ENCODE data around the gene STPG3.

DNA sequence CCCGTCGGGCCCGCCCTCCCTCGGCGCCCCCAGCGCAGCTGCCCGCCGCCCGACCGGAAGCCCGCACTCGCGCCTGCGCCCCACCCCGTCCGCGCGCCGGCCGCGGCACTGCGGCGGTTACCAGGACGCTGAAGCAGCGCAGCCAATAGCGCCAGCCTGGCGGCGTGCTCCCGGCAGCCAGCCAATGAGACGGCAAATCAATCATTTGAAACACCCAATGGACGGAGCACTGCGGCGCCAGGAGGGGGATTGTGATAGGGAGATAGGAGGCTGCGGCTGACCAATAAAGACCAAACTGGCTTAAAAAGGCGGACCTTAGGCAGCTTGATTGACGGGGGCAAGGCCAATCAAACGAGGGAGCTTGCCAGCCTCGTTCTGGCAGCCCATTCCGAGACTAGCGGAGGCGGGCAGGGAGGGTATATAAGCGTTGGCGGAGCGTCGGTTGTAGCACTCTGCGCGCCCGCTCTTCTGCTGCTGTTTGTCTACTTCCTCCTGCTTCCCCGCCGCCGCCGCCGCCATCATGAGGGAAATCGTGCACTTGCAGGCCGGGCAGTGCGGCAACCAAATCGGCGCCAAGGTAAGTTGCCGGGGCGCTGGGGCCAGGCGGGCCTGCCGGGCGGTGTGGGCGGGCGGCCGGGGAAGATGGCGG is 10.1 kb upstream of the STPG3 start, which contains the start of gene TUBB4B:
- TF ChIP-seq, protein P1, sequence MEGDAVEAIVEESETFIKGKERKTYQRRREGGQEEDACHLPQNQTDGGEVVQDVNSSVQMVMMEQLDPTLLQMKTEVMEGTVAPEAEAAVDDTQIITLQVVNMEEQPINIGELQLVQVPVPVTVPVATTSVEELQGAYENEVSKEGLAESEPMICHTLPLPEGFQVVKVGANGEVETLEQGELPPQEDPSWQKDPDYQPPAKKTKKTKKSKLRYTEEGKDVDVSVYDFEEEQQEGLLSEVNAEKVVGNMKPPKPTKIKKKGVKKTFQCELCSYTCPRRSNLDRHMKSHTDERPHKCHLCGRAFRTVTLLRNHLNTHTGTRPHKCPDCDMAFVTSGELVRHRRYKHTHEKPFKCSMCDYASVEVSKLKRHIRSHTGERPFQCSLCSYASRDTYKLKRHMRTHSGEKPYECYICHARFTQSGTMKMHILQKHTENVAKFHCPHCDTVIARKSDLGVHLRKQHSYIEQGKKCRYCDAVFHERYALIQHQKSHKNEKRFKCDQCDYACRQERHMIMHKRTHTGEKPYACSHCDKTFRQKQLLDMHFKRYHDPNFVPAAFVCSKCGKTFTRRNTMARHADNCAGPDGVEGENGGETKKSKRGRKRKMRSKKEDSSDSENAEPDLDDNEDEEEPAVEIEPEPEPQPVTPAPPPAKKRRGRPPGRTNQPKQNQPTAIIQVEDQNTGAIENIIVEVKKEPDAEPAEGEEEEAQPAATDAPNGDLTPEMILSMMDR (IDR thresholded peaks at IDR 0.05) = peak in 1 of 3 experiments; percentile 10
- peak; percentile 52 for TF ChIP-seq POLR2A (IDR thresholded peaks at IDR 0.05)
